Natural killer cell (primary cell): ENCODE data around the gene RBM22. TPM values are rescaled to one million over a fixed set of nuclear protein-coding genes. Genes with fewer than 3 reads are reported as not detected.

Experiments used
- ATAC-seq, 3 donors: fragments of 150-1000 bp in 2 of 3; fragments of 200-7000 bp in 1 of 3; cut with Tn5 transposase; 1 replicate in 1 of 3; 2 replicates in 2 of 3; pipeline ENCODE4 v1.10.0; 2021; ENCODE audit warnings: mild to moderate bottlenecking in 2 of 3, moderate library complexity in 2 of 3
- DNase-seq, 2 donors: peaks; one replicate each; pipeline versions ENCODE4 v3.0.0 to v3.0.0-alpha.2; 2013 to 2021; ENCODE audit warnings: mixed read lengths in 1 of 2
- H3K27ac ChIP-seq: one replicate; pipeline ENCODE4 v1.5.1; 2013; ENCODE audit warnings: mild to moderate bottlenecking, low read length
- H3K27me3 ChIP-seq: one replicate; pipeline ENCODE4 v1.6.1; 2013; ENCODE audit warnings: low read length; ENCODE audit not compliant: control insufficient read depth, insufficient read depth
- H3K36me3 ChIP-seq: one replicate; pipeline ENCODE4 v1.6.1; 2013; ENCODE audit warnings: low read length; ENCODE audit not compliant: control insufficient read depth, insufficient read depth
- H3K4me1 ChIP-seq: one replicate; pipeline ENCODE4 v1.6.1; 2013; ENCODE audit warnings: low read length; ENCODE audit not compliant: control insufficient read depth, insufficient read depth
- H3K4me3 ChIP-seq: one replicate; pipeline ENCODE4 v1.5.1; 2013; ENCODE audit warnings: low read length
- H3K9me3 ChIP-seq: one replicate; pipeline ENCODE4 v1.6.1; 2013; ENCODE audit warnings: low read length; ENCODE audit not compliant: control insufficient read depth, insufficient read depth
- H3K27ac Mint-ChIP-seq, 2 donors: one replicate each; pipeline ENCODE4 v1.8.0; 2022; ENCODE audit warnings: mild to moderate bottlenecking in 2 of 2, mixed read lengths in 2 of 2, moderate library complexity in 1 of 2
- H3K27me3 Mint-ChIP-seq, 2 donors: one replicate each; pipeline ENCODE4 v1.8.0; 2022; ENCODE audit warnings: low read depth in 2 of 2, mixed read lengths in 2 of 2
- H3K36me3 Mint-ChIP-seq: one replicate; pipeline ENCODE4 v1.8.0; 2022; ENCODE audit warnings: mixed read lengths
- H3K4me1 Mint-ChIP-seq, 2 donors: one replicate each; pipeline ENCODE4 v1.8.0; 2022; ENCODE audit warnings: mixed read lengths in 2 of 2
- H3K4me3 Mint-ChIP-seq: one replicate; pipeline ENCODE4 v1.8.0; 2022; ENCODE audit warnings: mild to moderate bottlenecking, moderate library complexity, mixed read lengths
- H3K9me3 Mint-ChIP-seq, 2 donors: one replicate each; pipeline ENCODE4 v1.8.0; 2022; ENCODE audit warnings: mixed read lengths in 2 of 2
- WGBS: methylation state at CpG from one replicate; pipeline ENCODE4 v1.1.7; 2013; ENCODE audit warnings: missing lambda C conversion rate; ENCODE audit not compliant: insufficient coverage; 5-methylcytosine and 5-hydroxymethylcytosine counted together
- intact Hi-C: fragments of 100-400 bp; cut with micrococcal nuclease; formaldehyde crosslinking; loops from one replicate; pipeline ENCODE4 v1.14.2; 2022
- total RNA-seq, 4 donors: library from RNA; stranded (reverse); fragments of 120-200 nt in 1 of 4; gene quantifications; one replicate each; pipeline versions ENCODE4 v1.2.3 to v1.2.4, GENCODE V29; 2013 to 2022
- TF ChIP-seq, protein P1 (sequence below): fragments of 200-600 bp; IDR thresholded peaks from one replicate; pipeline ENCODE4 v1.8.0; 2022; ENCODE audit warnings: antibody characterized with exemption

RBM22 gene
- total RNA-seq, 3 donors from 2014 or later (not counting 1 experiment from before 2014, with no cell fraction given), result 136 to 149 (median 145) TPM

DNA sequence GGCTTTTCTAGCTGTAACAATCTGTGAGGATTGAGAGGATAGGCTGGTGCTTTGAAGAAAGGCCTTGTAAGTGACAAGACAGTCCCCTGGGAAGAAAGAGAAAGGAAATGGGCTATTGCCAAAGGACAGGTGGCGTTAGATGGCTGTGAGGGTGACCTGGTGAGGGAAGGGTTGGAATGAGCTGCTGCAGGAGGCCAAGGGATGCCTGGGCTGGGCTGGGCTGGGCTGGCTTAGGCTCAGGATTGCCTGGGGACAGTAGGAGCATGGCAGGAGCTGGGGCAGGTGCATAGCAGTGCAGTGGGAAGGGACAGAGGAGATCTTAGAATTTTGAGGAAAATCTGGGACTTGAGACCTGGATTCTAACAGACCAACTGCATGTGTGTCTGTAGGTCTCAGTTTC, 49.5 kb downstream of the RBM22 start:
- DNase-seq (no peak), ATAC-seq (no peak)
- Histone ChIP-seq H3K36me3 (no peaks in the 10 kb centered on the region), H3K27me3 (no peaks in the 10 kb centered on the region), H3K4me1 (peaks cover 4% of the 10 kb centered on the region), H3K4me3 (no peak overlapping the region), H3K27ac (no peak overlapping the region), H3K9me3 (no peaks in the 10 kb centered on the region)
- intact Hi-C loops, result no loop called here
- Mint-ChIP-seq H3K4me3 (no peak overlapping the region), H3K27me3 (peaks cover 0 to 6% of the 10 kb centered on the region in 2 donors), H3K9me3 (no peaks in the 10 kb centered on the region), H3K27ac (no peak overlapping the region), H3K4me1 (peaks cover 0 to 4% of the 10 kb centered on the region in 2 donors), H3K36me3 (no peaks in the 10 kb centered on the region)
- TF ChIP-seq, protein P1, sequence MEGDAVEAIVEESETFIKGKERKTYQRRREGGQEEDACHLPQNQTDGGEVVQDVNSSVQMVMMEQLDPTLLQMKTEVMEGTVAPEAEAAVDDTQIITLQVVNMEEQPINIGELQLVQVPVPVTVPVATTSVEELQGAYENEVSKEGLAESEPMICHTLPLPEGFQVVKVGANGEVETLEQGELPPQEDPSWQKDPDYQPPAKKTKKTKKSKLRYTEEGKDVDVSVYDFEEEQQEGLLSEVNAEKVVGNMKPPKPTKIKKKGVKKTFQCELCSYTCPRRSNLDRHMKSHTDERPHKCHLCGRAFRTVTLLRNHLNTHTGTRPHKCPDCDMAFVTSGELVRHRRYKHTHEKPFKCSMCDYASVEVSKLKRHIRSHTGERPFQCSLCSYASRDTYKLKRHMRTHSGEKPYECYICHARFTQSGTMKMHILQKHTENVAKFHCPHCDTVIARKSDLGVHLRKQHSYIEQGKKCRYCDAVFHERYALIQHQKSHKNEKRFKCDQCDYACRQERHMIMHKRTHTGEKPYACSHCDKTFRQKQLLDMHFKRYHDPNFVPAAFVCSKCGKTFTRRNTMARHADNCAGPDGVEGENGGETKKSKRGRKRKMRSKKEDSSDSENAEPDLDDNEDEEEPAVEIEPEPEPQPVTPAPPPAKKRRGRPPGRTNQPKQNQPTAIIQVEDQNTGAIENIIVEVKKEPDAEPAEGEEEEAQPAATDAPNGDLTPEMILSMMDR, result no peak
- 88% methylated on average over 1 of the region's 1 CpG for WGBS

DNA sequence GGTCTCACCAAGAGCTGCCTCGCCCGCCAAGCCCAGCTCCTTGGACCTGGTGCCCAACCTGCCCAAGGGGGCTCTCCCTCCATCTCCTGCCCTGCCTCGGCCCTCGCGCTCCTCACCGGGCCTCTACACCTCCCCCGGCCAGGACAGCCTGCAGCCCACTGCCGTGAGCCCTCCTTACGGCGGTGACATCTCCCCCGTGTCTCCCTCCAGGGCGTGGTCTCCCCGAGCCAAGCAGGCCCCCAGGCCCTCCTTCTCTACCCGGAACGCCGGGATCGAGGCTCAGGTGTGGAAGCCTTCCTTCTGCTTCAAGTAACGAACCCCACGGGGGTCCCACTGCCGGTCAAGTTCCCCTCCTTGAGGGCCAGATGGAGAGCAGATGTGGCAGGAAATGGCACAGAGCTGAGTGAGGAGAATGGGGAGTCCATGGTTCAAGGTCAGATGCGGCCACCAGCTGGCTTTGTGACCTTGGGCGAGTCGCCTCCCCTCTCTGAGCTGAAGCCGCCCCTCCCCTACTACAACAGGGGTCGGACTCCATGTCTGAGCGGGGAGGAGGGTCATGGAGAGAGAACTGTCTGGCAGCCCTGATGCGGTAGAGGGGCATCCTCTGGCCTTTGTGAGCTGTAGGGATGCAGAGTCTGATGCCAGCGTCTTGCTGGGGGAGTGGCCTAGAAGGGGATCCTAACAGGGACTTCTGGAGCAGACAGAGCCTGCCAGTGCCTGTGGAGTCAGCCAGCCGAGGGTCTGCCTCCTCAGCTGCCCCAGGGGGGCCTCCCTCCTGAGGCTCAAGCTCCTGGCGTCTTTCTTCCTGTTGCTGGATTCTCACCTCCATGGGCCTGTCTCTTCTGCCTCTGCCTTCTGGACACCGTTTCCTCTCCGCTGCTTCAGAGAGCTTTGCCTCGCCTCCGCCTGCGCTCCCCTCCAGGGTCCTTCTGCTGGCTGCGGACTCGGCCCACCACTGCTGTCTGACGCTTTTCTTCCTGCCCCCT, 50.5 kb downstream of the RBM22 start:
- Histone ChIP-seq H3K36me3 (no peaks in the 10 kb centered on the region), H3K27ac (no peak overlapping the region), H3K27me3 (no peaks in the 10 kb centered on the region), H3K4me3 (no peak overlapping the region), H3K4me1 (no peaks in the 10 kb centered on the region), H3K9me3 (no peaks in the 10 kb centered on the region)
- WGBS, result 90% methylated on average over 35 of the region's 38 CpGs
- ATAC-seq (no peak), DNase-seq (no peak)
- TF ChIP-seq, protein P1, result no peak
- Mint-ChIP-seq H3K4me3 (no peak overlapping the region), H3K27me3 (peaks cover 6% of the 10 kb centered on the region in 2 donors), H3K36me3 (no peaks in the 10 kb centered on the region), H3K9me3 (no peaks in the 10 kb centered on the region), H3K4me1 (no peaks in the 10 kb centered on the region), H3K27ac (no peak overlapping the region)
- intact Hi-C loops, result no loop called here

DNA sequence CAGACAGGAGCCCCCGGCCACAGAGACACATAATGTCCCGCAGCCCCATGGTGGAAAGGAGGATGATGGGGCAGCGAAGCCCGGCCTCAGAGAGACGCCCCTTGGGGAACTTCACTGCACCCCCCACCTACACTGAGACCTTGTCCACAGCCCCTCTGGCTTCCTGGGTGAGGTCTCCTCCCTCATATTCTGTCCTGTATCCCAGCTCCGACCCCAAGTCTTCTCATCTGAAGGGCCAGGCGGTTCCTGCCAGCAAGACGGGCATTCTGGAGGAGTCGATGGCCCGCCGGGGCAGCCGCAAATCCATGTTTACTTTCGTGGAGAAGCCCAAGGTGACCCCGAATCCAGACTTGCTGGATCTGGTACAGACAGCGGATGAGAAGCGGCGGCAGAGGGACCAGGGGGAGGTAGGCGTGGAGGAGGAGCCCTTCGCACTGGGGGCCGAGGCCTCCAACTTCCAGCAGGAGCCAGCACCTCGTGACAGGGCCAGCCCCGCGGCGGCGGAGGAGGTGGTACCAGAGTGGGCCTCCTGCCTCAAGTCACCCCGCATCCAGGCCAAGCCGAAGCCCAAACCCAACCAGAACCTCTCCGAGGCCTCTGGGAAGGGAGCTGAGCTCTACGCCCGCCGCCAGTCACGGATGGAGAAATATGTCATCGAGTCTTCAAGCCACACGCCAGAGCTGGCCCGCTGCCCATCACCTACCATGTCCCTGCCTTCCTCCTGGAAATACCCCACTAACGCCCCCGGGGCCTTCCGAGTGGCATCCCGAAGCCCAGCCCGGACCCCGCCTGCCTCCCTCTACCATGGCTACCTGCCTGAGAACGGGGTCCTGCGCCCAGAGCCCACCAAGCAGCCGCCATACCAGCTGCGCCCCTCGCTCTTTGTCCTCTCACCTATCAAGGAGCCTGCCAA, 51.5 kb downstream of the RBM22 start:
- ATAC-seq (no peak), DNase-seq (no peak)
- Mint-ChIP-seq H3K36me3 (no peaks in the 10 kb centered on the region), H3K4me3 (no peak overlapping the region), H3K9me3 (no peaks in the 10 kb centered on the region), H3K27ac (no peak overlapping the region), H3K27me3 (peaks cover 6% of the 10 kb centered on the region in 2 donors), H3K4me1 (no peaks in the 10 kb centered on the region)
- Histone ChIP-seq H3K36me3 (no peaks in the 10 kb centered on the region), H3K4me1 (no peaks in the 10 kb centered on the region), H3K4me3 (no peak overlapping the region), H3K27me3 (no peaks in the 10 kb centered on the region), H3K9me3 (no peaks in the 10 kb centered on the region), H3K27ac (no peak overlapping the region)
- 93% methylated on average over 46 of the region's 46 CpGs for WGBS
- TF ChIP-seq, protein P1, result no peak
- intact Hi-C loops, result no loop called here
